ENCODE measurements around the gene MALRD1. TPM values are rescaled to one million over a fixed set of nuclear protein-coding genes. Genes with fewer than 3 reads are reported as not detected.

Gene MALRD1
- total and polyA plus RNA-seq, 2 of the 8 experiments (the other 6 are each of a cell fraction or from before 2014, with no cell fraction given) = 0.32 to 0.35 TPM

DNA sequence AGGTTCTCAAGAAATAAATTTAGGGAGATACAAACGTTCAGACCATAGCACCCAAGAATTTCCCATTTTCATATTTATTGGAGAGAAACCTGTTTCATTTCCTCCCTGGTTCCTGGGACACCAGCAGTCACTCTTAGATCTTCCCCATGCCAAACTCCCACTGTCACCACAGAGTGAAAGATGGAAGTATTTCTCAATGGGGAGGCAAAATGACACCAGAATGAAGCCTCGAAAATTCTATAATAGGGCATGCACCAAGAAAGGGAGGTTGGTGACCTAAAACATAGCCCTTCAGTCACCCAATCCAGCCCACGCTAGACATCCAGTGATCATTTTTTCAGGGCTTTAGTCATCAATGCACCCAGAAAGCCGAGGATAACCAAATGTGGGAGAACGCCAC is 619.5 kb downstream of the MALRD1 start (continued):
- TF ChIP-seq GTF2F1 (IDR thresholded peaks at IDR 0.05; ENCODE audit: borderline replicate concordance, low read depth, low read length) (no peak), SAP30 (IDR thresholded peaks at IDR 0.05; ENCODE audit: insufficient read depth, insufficient replicate concordance, low read length) (no peak), EZH2 (IDR thresholded peaks at IDR 0.05; ENCODE audit: low read depth, low read length, severe bottlenecking) (no peak)
